Measurements from ENCODE around the gene CHMP2B. TPM values are rescaled to one million over a fixed set of nuclear protein-coding genes. Genes with fewer than 3 reads are reported as not detected.

CHMP2B gene
- total and polyA plus RNA-seq, 9 of the 15 experiments (the other 6 are each of a cell fraction or from before 2014, with no cell fraction given), result 7.4 to 17.7 (median 10.6) TPM

- Histone ChIP-seq H3K36me3 (ENCODE audit: control insufficient read depth, insufficient read depth, low read length) (no peaks in the 10 kb centered on the region), H3K27me3 (ENCODE audit: control insufficient read depth in 2 of 2, insufficient read depth in 2 of 2, low read length in 2 of 2) (no peaks in the 10 kb centered on the region), H3K9ac (ENCODE audit: insufficient read depth in 1 of 2, low read depth in 2 of 2, low read length in 2 of 2) (no peak overlapping the region), H3K9me1 (ENCODE audit: control insufficient read depth, insufficient read depth, low read length) (no peaks in the 10 kb centered on the region), H2AFZ (ENCODE audit: low read depth, low read length) (no peak overlapping the region), H3K79me2 (ENCODE audit: control insufficient read depth, insufficient read depth, low read length) (no peaks in the 10 kb centered on the region), H3K4me2 (ENCODE audit: insufficient read depth, low read length) (no peak overlapping the region), H3K27ac (ENCODE audit: extremely low read depth, low read depth, low read length) (no peak overlapping the region), H3K4me3 (no peak overlapping the region), H3K9me3 (replicated peaks; ENCODE audit: control insufficient read depth, insufficient read depth, low read depth, low read length) (no peaks in the 10 kb centered on the region), H3K4me1 (replicated peaks in 1 of 2; ENCODE audit: control insufficient read depth in 2 of 2, insufficient read depth in 2 of 2, low read length in 2 of 2) (no peaks in the 10 kb centered on the region), H4K20me1 (replicated peaks; ENCODE audit: control insufficient read depth, insufficient read depth, low read length) (no peaks in the 10 kb centered on the region)
- TF ChIP-seq ZNF695 (CRISPR knock-in tag; IDR thresholded peaks at IDR 0.05), result no peak
- DNase-seq (ENCODE audit: extremely low read depth in 1 of 4, low spot score in 3 of 4) (no peak), ATAC-seq (no peak), FAIRE-seq (no peak)
- in situ Hi-C loops (cut with MboI), result no loop called here
- POLR2A ChIA-PET, result no interaction called here
- BruUV-seq (replicated peaks), result no TSS peak
- intact Hi-C loops (cut with micrococcal nuclease), result no loop called here
- CTCF ChIA-PET (ENCODE audit: low intra/inter-chr PET ratio), result no interaction called here
Measured at GRCh38 chr3:87191641-87192040, 35.5 kb upstream of the CHMP2B start.

GRCh38 chr3:87196879-87197278, 30.2 kb upstream of the CHMP2B start:
- Histone ChIP-seq H3K9ac (ENCODE audit: insufficient read depth in 1 of 2, low read depth in 2 of 2, low read length in 2 of 2) (no peak overlapping the region), H4K20me1 (replicated peaks; ENCODE audit: control insufficient read depth, insufficient read depth, low read length) (no peaks in the 10 kb centered on the region), H3K4me2 (ENCODE audit: insufficient read depth, low read length) (no peak overlapping the region), H3K36me3 (ENCODE audit: control insufficient read depth, insufficient read depth, low read length) (no peaks in the 10 kb centered on the region), H3K27ac (ENCODE audit: extremely low read depth, low read depth, low read length) (no peak overlapping the region), H3K79me2 (ENCODE audit: control insufficient read depth, insufficient read depth, low read length) (no peaks in the 10 kb centered on the region), H3K9me3 (replicated peaks; ENCODE audit: control insufficient read depth, insufficient read depth, low read depth, low read length) (no peaks in the 10 kb centered on the region), H3K4me3 (no peak overlapping the region), H3K9me1 (ENCODE audit: control insufficient read depth, insufficient read depth, low read length) (no peaks in the 10 kb centered on the region), H3K27me3 (ENCODE audit: control insufficient read depth in 2 of 2, insufficient read depth in 2 of 2, low read length in 2 of 2) (no peaks in the 10 kb centered on the region), H2AFZ (ENCODE audit: low read depth, low read length) (no peak overlapping the region), H3K4me1 (replicated peaks in 1 of 2; ENCODE audit: control insufficient read depth in 2 of 2, insufficient read depth in 2 of 2, low read length in 2 of 2) (no peaks in the 10 kb centered on the region)
- in situ Hi-C loops (cut with MboI), result no loop called here
- FAIRE-seq (no peak), DNase-seq (ENCODE audit: extremely low read depth in 1 of 4, low spot score in 3 of 4) (no peak), ATAC-seq (no peak)
- CTCF ChIA-PET (ENCODE audit: low intra/inter-chr PET ratio), result no interaction called here
- POLR2A ChIA-PET, result no interaction called here
- 0% methylated on average over 1 of the region's 1 CpG for WGBS (ENCODE audit: insufficient coverage, low coverage, missing lambda C conversion rate)
- no TSS peak for BruUV-seq (replicated peaks)
- intact Hi-C loops (cut with micrococcal nuclease), result no loop called here
- TF ChIP-seq ZNF165 (CRISPR knock-in tag; IDR thresholded peaks at IDR 0.05; ENCODE audit: borderline replicate concordance) (no peak), CHAMP1 (IDR thresholded peaks at IDR 0.05) (no peak), NCOA4 (IDR thresholded peaks at IDR 0.05; ENCODE audit: partially characterized antibody) (no peak), FOXJ2 (tag; IDR thresholded peaks at IDR 0.05) (no peak), POLR2H (tag; IDR thresholded peaks at IDR 0.05; ENCODE audit: low read depth) (no peak), ZBTB7A (IDR thresholded peaks at IDR 0.05; ENCODE audit: borderline replicate concordance, control insufficient read depth, low read depth, low read length) (no peak), ZNF592 (IDR thresholded peaks at IDR 0.05) (no peak), HDGF (IDR thresholded peaks at IDR 0.05) (no peak), TARDBP (IDR thresholded peaks at IDR 0.05) (no peak)

Measured in K562 (cell line).